ENCODE results near the gene IFIT3. TPM values are rescaled to one million over a fixed set of nuclear protein-coding genes. Genes with fewer than 3 reads are reported as not detected.
A peak's percentile ranks its signal among the peaks of the same experiment; 100 is the strongest.

IFIT3 gene
- total RNA-seq, 1 experiment from 2014 or later: 0.55 TPM

DNA sequence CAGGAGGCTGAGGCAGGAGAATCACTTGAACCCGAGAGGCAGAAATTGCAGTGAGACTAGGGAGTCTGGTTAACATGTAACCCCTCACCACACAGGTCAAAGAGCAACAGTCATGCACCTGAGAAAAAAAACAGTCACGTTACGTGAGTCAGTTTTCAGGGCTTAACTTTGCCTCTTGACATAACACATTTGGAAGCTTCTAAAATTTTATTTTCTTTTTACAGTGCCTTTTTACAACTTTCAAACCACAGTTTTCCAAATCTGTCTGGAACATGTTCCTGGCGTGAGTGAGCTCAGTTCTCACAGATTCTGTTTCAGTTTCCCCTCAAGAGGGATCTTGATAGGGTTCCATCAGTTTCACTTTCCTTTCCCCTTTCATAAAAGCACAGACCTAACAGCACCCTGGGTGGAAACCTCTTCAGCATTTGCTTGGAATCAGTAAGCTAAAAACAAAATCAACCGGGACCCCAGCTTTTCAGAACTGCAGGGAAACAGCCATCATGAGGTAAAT is 4.4 kb downstream of the IFIT3 start:
- no peak overlapping the region for H2AK5ac ChIP-seq (ENCODE audit: insufficient read length, low read length)
- no peak overlapping the region for H3K18ac ChIP-seq (ENCODE audit: insufficient read length, low read depth, low read length)
- no peak overlapping the region for H2BK15ac ChIP-seq (ENCODE audit: low read depth, low read length)
- no peak overlapping the region for H3K9ac ChIP-seq (ENCODE audit: extremely low read depth, insufficient read length, low read length)
- H2BK12ac ChIP-seq (ENCODE audit: insufficient read length, low read depth, low read length): no peak overlapping the region
- H3K9me3 ChIP-seq (ENCODE audit: control insufficient read depth, low read depth, low read length): no peaks in the 10 kb centered on the region
- no peak overlapping the region for H4K5ac ChIP-seq (ENCODE audit: insufficient read length, low read depth, low read length)
- TF ChIP-seq, protein P1, sequence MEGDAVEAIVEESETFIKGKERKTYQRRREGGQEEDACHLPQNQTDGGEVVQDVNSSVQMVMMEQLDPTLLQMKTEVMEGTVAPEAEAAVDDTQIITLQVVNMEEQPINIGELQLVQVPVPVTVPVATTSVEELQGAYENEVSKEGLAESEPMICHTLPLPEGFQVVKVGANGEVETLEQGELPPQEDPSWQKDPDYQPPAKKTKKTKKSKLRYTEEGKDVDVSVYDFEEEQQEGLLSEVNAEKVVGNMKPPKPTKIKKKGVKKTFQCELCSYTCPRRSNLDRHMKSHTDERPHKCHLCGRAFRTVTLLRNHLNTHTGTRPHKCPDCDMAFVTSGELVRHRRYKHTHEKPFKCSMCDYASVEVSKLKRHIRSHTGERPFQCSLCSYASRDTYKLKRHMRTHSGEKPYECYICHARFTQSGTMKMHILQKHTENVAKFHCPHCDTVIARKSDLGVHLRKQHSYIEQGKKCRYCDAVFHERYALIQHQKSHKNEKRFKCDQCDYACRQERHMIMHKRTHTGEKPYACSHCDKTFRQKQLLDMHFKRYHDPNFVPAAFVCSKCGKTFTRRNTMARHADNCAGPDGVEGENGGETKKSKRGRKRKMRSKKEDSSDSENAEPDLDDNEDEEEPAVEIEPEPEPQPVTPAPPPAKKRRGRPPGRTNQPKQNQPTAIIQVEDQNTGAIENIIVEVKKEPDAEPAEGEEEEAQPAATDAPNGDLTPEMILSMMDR (conservative IDR thresholded peaks at IDR 0.05): no peak
- no CpG with 5 or more reads among the region's 5 CpGs for whole genome bisulfite sequencing (ENCODE audit: extremely low coverage, insufficient read length, low lambda C conversion rate)
- no peaks in the 10 kb centered on the region; a peak in 1 of 5 replicates for H3K9me3 Mint-ChIP-seq
- peak overlapping the region; percentile 42 to 95 (median 87); a peak in 6 of 7 replicates for H3K27ac Mint-ChIP-seq
- H3K36me3 Mint-ChIP-seq (ENCODE audit: insufficient read depth in 1 of 3, low read depth in 3 of 3): peaks cover 0 to 2% (median 0%) of the 10 kb centered on the region in 3 experiments; a peak in 2 of 7 replicates
- no peak overlapping the region for H3K4me2 ChIP-seq (ENCODE audit: insufficient read depth, insufficient read length, low read length)
- no peak overlapping the region for H2BK120ac ChIP-seq (ENCODE audit: low read depth, low read length, poor library complexity, severe bottlenecking)
- no peaks in the 10 kb centered on the region for H3K79me2 ChIP-seq (ENCODE audit: insufficient read depth, low read length)
- H2AFZ ChIP-seq (ENCODE audit: low read length): peak overlapping the region; percentile 73
- no peak overlapping the region for H3K4me3 Mint-ChIP-seq
- H3K27me3 Mint-ChIP-seq (ENCODE audit: low read depth): no peaks in the 10 kb centered on the region
- H4K91ac ChIP-seq (ENCODE audit: insufficient read length, low read depth, low read length): no peak overlapping the region
- H3K23ac ChIP-seq (ENCODE audit: insufficient read length, low read depth, low read length): no peak overlapping the region
- H3K27ac ChIP-seq (ENCODE audit: insufficient read length, low read depth, low read length): no peak overlapping the region
- no peak for DNase-seq
- no peaks in the 10 kb centered on the region for H3K27me3 ChIP-seq (ENCODE audit: insufficient read depth, low read length)
- H3K79me1 ChIP-seq (ENCODE audit: insufficient read depth, low read depth, low read length, poor library complexity, severe bottlenecking): no peaks in the 10 kb centered on the region
- H4K8ac ChIP-seq (replicated peaks; ENCODE audit: insufficient read length, low read depth, low read length): no peak overlapping the region
- H3K4ac ChIP-seq (ENCODE audit: low read depth, low read length): no peak overlapping the region
- no peak overlapping the region for H3K56ac ChIP-seq (ENCODE audit: insufficient read length, low read depth, low read length)
- H3K4me1 Mint-ChIP-seq: peaks cover 49 to 50% of the 10 kb centered on the region in 2 experiments
- no peak overlapping the region for H2BK5ac ChIP-seq (ENCODE audit: insufficient read length, low read length)
- peaks cover 22% of the 10 kb centered on the region for H3K4me1 ChIP-seq (ENCODE audit: insufficient read depth, low read length)
- no peaks in the 10 kb centered on the region for H3K23me2 ChIP-seq (ENCODE audit: insufficient read length, low read depth, low read length, poor library complexity, severe bottlenecking)
- no peak overlapping the region for H2BK20ac ChIP-seq (ENCODE audit: low read depth, low read length, poor library complexity, severe bottlenecking)
- no peak overlapping the region for H3T11ph ChIP-seq (ENCODE audit: low read length)
- H3K14ac ChIP-seq (ENCODE audit: insufficient read depth, low read length): no peak overlapping the region
- H4K20me1 ChIP-seq (ENCODE audit: control insufficient read depth, insufficient read depth, insufficient read length): no peaks in the 10 kb centered on the region

Data from H9 (cell line).